HG03103 (cell line): ENCODE results near the gene SELENOP.

Experiments used
- ATAC-seq: cut with Tn5 transposase; IDR thresholded peaks from one replicate; pipeline ENCODE4 v1.9.1; 2021; ENCODE audit warnings: low read depth; ENCODE audit not compliant: unreplicated experiment

SELENOP gene

DNA sequence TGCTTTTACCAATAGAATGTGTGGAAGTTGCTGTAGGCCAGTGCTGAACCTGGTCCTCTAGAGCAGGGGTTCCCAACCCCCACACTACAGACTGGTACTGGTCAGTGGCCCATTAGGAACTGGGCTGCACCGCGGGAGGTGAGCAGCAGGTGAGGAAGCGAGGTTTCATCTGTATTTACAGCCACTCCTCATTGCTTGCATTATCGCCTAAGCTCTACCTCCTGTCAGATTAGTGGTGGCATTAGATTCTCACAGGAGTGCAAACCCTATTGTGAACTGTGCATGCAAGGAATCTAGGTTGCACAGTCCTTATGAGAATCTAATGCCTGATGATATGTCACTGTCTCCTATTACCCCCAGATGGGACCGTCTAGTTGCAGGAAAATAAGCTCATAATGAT is 61.2 kb downstream of the SELENOP start:
- ATAC-seq, result no peak
